H1 (cell line): ENCODE data around the gene LRBA. TPM values are rescaled to one million over a fixed set of nuclear protein-coding genes. Genes with fewer than 3 reads are reported as not detected.
A peak's percentile ranks its signal among the peaks of the same experiment; 100 is the strongest.

Source experiments
- CTCF ChIA-PET: fragments of 300-600 bp; sonication (Branson Sonifier 250); formaldehyde crosslinking; loops from one replicate; lab custom pipeline; 2021; ENCODE audit not compliant: partially characterized antibody; lab: Charles Lee
- POLR2A ChIA-PET: fragments of 300-600 bp; sonication (Branson Sonifier 250); formaldehyde crosslinking; loops from one replicate; lab custom pipeline; 2021; ENCODE audit warnings: inconsistent platforms; ENCODE audit not compliant: partially characterized antibody; lab: Charles Lee
- DNase-seq, 2 experiments: peaks; one replicate each; pipeline versions ENCODE4 v3.0.0 to v3.0.0-alpha.2; 2010 to 2022; ENCODE audit warnings: low spot score in 2 of 2, low read depth in 1 of 2, mixed read lengths in 1 of 2
- FAIRE-seq: peaks from 2 replicates; lab custom pipeline; 2011; peaks lifted over from hg19 to GRCh38; lab: Jason Lieb, UNC
- H2AFZ ChIP-seq: 2 replicates; pipeline ENCODE4 v1.8.1; 2012; ENCODE audit warnings: low read length, inconsistent platforms
- H2AK5ac ChIP-seq: 2 replicates; pipeline ENCODE4 v1.6.1; 2013; ENCODE audit warnings: low read depth, low read length
- H2BK120ac ChIP-seq: replicated peaks from 2 replicates; pipeline ENCODE3; 2013; ENCODE audit warnings: low read depth, low read length, inconsistent platforms
- H2BK12ac ChIP-seq: 2 replicates; pipeline ENCODE4 v1.6.1; 2013; ENCODE audit warnings: low read depth, low read length
- H2BK15ac ChIP-seq: 2 replicates; pipeline ENCODE4 v1.6.1; 2013; ENCODE audit warnings: low read length
- H2BK20ac ChIP-seq: 2 replicates; pipeline ENCODE4 v1.6.1; 2013; ENCODE audit warnings: low read length
- H2BK5ac ChIP-seq: 2 replicates; pipeline ENCODE4 v1.6.1; 2013; ENCODE audit warnings: low read depth, low read length
- H3K14ac ChIP-seq: 2 replicates; pipeline ENCODE4 v1.6.1; 2013; ENCODE audit warnings: inconsistent platforms; ENCODE audit not compliant: insufficient read length
- H3K18ac ChIP-seq: 2 replicates; pipeline ENCODE4 v1.6.1; 2013; ENCODE audit warnings: low read length; ENCODE audit errors: extremely low read depth
- H3K23ac ChIP-seq: 2 replicates; pipeline ENCODE4 v1.6.1; 2013; ENCODE audit warnings: inconsistent platforms; ENCODE audit not compliant: insufficient read length
- H3K23me2 ChIP-seq: 2 replicates; pipeline ENCODE4 v1.6.1; 2013; ENCODE audit warnings: low read depth, low read length
- H3K27ac ChIP-seq: 2 replicates; pipeline ENCODE4 v1.6.1; 2011; ENCODE audit warnings: low read depth, low read length, inconsistent platforms
- H3K27me3 ChIP-seq, 4 experiments: replicated peaks in 1 of 4; 1 replicate in 1 of 4; 2 replicates in 3 of 4; pipeline versions ENCODE4 v1.6.1 to v1.8.1; 2011 to 2013; ENCODE audit warnings: low read length in 3 of 4, mild to moderate bottlenecking in 3 of 4, inconsistent platforms in 2 of 4, mixed read lengths in 2 of 4, moderate library complexity in 1 of 4; ENCODE audit not compliant: control insufficient read depth in 3 of 4, insufficient read depth in 3 of 4; ENCODE audit errors: extremely low read depth in 1 of 4
- H3K36me3 ChIP-seq, 4 experiments: 2 replicates each; pipeline versions ENCODE4 v1.6.1 to v1.8.1; 2011 to 2013; ENCODE audit warnings: mild to moderate bottlenecking in 4 of 4, low read length in 3 of 4, moderate library complexity in 2 of 4, control low read depth in 1 of 4, inconsistent platforms in 1 of 4; ENCODE audit not compliant: insufficient read depth in 4 of 4, control insufficient read depth in 2 of 4
- H3K4ac ChIP-seq: replicated peaks from 2 replicates; pipeline ENCODE3; 2013; ENCODE audit warnings: low read length, low read depth, mixed read lengths, inconsistent platforms; ENCODE audit not compliant: insufficient read length
- H3K4me1 ChIP-seq, 4 experiments: replicated peaks in 1 of 4; 1 replicate in 1 of 4; 2 replicates in 3 of 4; pipeline versions ENCODE4 v1.6.1 to v1.8.1; 2011 to 2013; ENCODE audit warnings: low read length in 3 of 4, inconsistent platforms in 2 of 4, mixed read lengths in 1 of 4; ENCODE audit not compliant: insufficient read depth in 4 of 4, control insufficient read depth in 3 of 4
- H3K4me2 ChIP-seq, 2 experiments: 2 replicates each; pipeline versions ENCODE4 v1.6.1 to v1.8.1; 2011 to 2013; ENCODE audit warnings: low read depth in 2 of 2, low read length in 2 of 2, control low read depth in 1 of 2, inconsistent platforms in 1 of 2, mild to moderate bottlenecking in 1 of 2; ENCODE audit not compliant: insufficient read depth in 1 of 2
- H3K4me3 ChIP-seq, 4 experiments: fragments of 200-600, 300-600 bp in 1 of 4; sonication (generic), shearing (Covaris generic), sonication (Bioruptor Twin) in 1 of 4; 2 replicates each; pipeline versions ENCODE4 v1.5.1 to v1.8.1; 2011 to 2016; ENCODE audit warnings: low read length in 4 of 4, low read depth in 3 of 4, control low read depth in 2 of 4, inconsistent platforms in 2 of 4, mild to moderate bottlenecking in 2 of 4, mixed read lengths in 1 of 4, moderate library complexity in 1 of 4; ENCODE audit not compliant: insufficient read depth in 2 of 4; ENCODE audit errors: extremely low read depth in 1 of 4
- H3K56ac ChIP-seq: replicated peaks from 2 replicates; pipeline ENCODE3; 2013; ENCODE audit warnings: low read depth, mild to moderate bottlenecking, mixed read lengths, low read length, inconsistent platforms; ENCODE audit not compliant: insufficient read length
- H3K79me1 ChIP-seq: 2 replicates; pipeline ENCODE4 v1.6.1; 2013; ENCODE audit warnings: low read depth, low read length, control low read depth
- H3K79me2 ChIP-seq, 2 experiments: 2 replicates each; pipeline versions ENCODE4 v1.6.1 to v1.8.1; 2012 to 2013; ENCODE audit warnings: low read length in 2 of 2, mild to moderate bottlenecking in 2 of 2, inconsistent platforms in 1 of 2; ENCODE audit not compliant: insufficient read depth in 2 of 2, control insufficient read depth in 1 of 2
- H3K9ac ChIP-seq, 4 experiments: replicated peaks in 1 of 4; 1 replicate in 1 of 4; 2 replicates in 3 of 4; pipeline versions ENCODE4 v1.6.1 to v1.8.1; 2011 to 2013; ENCODE audit warnings: low read depth in 3 of 4, low read length in 3 of 4, control low read depth in 2 of 4, mild to moderate bottlenecking in 2 of 4, moderate library complexity in 2 of 4, inconsistent platforms in 1 of 4; ENCODE audit errors: extremely low read depth in 1 of 4
- H3K9me3 ChIP-seq, 2 experiments: 2 replicates each; pipeline versions ENCODE4 v1.6.1 to v1.8.1; 2012 to 2013; ENCODE audit warnings: mild to moderate bottlenecking in 2 of 2, moderate library complexity in 2 of 2, control low read depth in 1 of 2, inconsistent platforms in 1 of 2, low read depth in 1 of 2, low read length in 1 of 2, mixed read lengths in 1 of 2; ENCODE audit not compliant: insufficient read depth in 2 of 2
- H4K20me1 ChIP-seq, 2 experiments: replicated peaks in 1 of 2; 2 replicates each; pipeline versions ENCODE3 to v1.8.1; 2011 to 2013; ENCODE audit warnings: inconsistent platforms in 2 of 2, low read length in 2 of 2, mild to moderate bottlenecking in 1 of 2; ENCODE audit not compliant: insufficient read depth in 2 of 2, control insufficient read depth in 1 of 2
- H4K5ac ChIP-seq: 2 replicates; pipeline ENCODE4 v1.6.1; 2013; ENCODE audit warnings: low read length, low read depth, mixed read lengths, inconsistent platforms; ENCODE audit not compliant: insufficient read length
- H4K8ac ChIP-seq: 2 replicates; pipeline ENCODE4 v1.8.0; 2013; ENCODE audit warnings: mild to moderate bottlenecking, moderate library complexity, low read length, inconsistent platforms; ENCODE audit not compliant: insufficient read depth; ENCODE audit errors: extremely low read depth
- H4K91ac ChIP-seq: replicated peaks from 2 replicates; pipeline ENCODE3; 2013; ENCODE audit warnings: low read length, mixed read lengths, inconsistent platforms; ENCODE audit not compliant: insufficient read length
- WGBS, 2 experiments: shearing (Covaris generic) in 1 of 2; methylation state at CpG; one replicate each; pipeline versions ENCODE4 v1.1.6 to v1.1.7; 2013 to 2015; ENCODE audit warnings: low lambda C conversion rate in 2 of 2, mixed read lengths in 2 of 2, inconsistent platforms in 1 of 2, low coverage in 1 of 2, missing lambda C conversion rate in 1 of 2; ENCODE audit not compliant: insufficient replicate concordance in 2 of 2, insufficient coverage in 1 of 2, insufficient read length in 1 of 2; ENCODE audit errors: extremely low coverage in 1 of 2, missing lambda C conversion rate in 1 of 2; 5-methylcytosine and 5-hydroxymethylcytosine counted together
- polyA plus RNA-seq, 7 experiments: library from polyadenylated mRNA; depleted of rRNA in 3 of 7; stranded (reverse) in 5 of 7; unstranded in 2 of 7; fragments of >200 nt in 5 of 7; fragments of 200-250 nt in 2 of 7; gene quantifications; 1 replicate in 5 of 7; 2 replicates in 1 of 7; 4 replicates in 1 of 7; pipeline versions ENCODE4 v1.2.1 to v1.2.3, GENCODE V29; 2011 to 2013; ENCODE audit warnings: missing spikeins in 2 of 7, mixed read lengths in 2 of 7
- total RNA-seq: library from RNA; stranded (reverse); fragmentation: NEBNext Ultra II Directional; extraction: Animal tissue kit (Norgen Biotek cat#: 25700); gene quantifications from 2 replicates; pipeline ENCODE4 v1.2.1, GENCODE V29; 2021
- TF ChIP-seq, protein P1 (sequence below): IDR thresholded peaks from 2 replicates; pipeline ENCODE4 v1.6.1; 2012; ENCODE audit warnings: inconsistent platforms

LRBA gene
- total and polyA plus RNA-seq, 2 of the 8 experiments (the other 6 are each of a cell fraction or from before 2014, with no cell fraction given) = 54.6 to 83.2 TPM

DNA sequence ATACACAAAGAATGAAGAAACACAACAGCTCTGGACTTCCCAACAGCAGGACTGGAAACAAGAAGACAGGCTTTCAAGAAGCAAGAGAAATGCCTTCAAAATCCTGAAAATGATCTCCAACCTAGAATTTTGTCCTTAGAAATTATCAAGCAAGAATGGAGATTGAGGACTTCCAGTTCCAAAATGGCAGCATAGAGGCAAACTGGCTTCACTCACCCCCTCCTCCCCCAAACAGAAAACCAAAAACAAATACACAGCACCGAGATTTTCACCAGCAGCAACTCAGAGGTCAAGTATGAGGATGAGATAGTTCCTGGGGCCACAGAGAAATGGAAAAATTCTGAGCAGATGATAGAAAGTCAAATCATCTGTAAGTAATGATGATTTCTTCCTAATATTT, 40.5 kb upstream of the LRBA start:
- H2BK15ac ChIP-seq = no peak overlapping the region
- H3K4ac ChIP-seq = no peak overlapping the region
- H4K91ac ChIP-seq = no peak overlapping the region
- no peak overlapping the region for H3K9ac ChIP-seq
- H2BK5ac ChIP-seq = no peak overlapping the region
- 95% methylated on average over 1 of the region's 1 CpG; no CpG with 5 or more reads in 1 of the 2 experiments for WGBS, 2 experiments
- H3K23ac ChIP-seq = no peak overlapping the region
- POLR2A ChIA-PET = no interaction called here
- H3K23me2 ChIP-seq = no peaks in the 10 kb centered on the region
- DNase-seq = no peak
- H3K36me3 ChIP-seq = no peaks in the 10 kb centered on the region
- no peaks in the 10 kb centered on the region for H3K27me3 ChIP-seq
- no peak overlapping the region for H2BK12ac ChIP-seq
- H3K4me3 ChIP-seq = no peak overlapping the region
- no peak overlapping the region for H3K14ac ChIP-seq
- H3K18ac ChIP-seq = no peak overlapping the region
- H4K20me1 ChIP-seq = no peaks in the 10 kb centered on the region
- H3K27ac ChIP-seq = no peak overlapping the region
- no peak overlapping the region for H3K56ac ChIP-seq
- H3K9me3 ChIP-seq = no peaks in the 10 kb centered on the region
- H3K79me2 ChIP-seq = no peaks in the 10 kb centered on the region
- no peaks in the 10 kb centered on the region for H3K4me1 ChIP-seq
- no peak for FAIRE-seq
- no peak overlapping the region for H2BK120ac ChIP-seq
- H3K79me1 ChIP-seq = no peaks in the 10 kb centered on the region
- H4K5ac ChIP-seq = no peak overlapping the region
- CTCF ChIA-PET = no interaction called here
- H2BK20ac ChIP-seq = no peak overlapping the region
- H3K4me2 ChIP-seq = no peak overlapping the region
- no peak overlapping the region for H4K8ac ChIP-seq
- H2AFZ ChIP-seq = peak overlapping the region; percentile 28; the same call in 1 of the 2 replicates
- no peak overlapping the region for H2AK5ac ChIP-seq
- TF ChIP-seq, protein P1, sequence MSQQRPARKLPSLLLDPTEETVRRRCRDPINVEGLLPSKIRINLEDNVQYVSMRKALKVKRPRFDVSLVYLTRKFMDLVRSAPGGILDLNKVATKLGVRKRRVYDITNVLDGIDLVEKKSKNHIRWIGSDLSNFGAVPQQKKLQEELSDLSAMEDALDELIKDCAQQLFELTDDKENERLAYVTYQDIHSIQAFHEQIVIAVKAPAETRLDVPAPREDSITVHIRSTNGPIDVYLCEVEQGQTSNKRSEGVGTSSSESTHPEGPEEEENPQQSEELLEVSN = no peak
